HCT116 (cell line): Measurements from ENCODE around the gene EPHA6. TPM values are rescaled to one million over a fixed set of nuclear protein-coding genes. Genes with fewer than 3 reads are reported as not detected.

Experiments used
- ATAC-seq: fragments of 200-7000 bp; cut with Tn5 transposase; 2 replicates; pipeline ENCODE4 v1.9.1; 2020; ENCODE audit warnings: mild to moderate bottlenecking, moderate library complexity
- BruUV-seq: library from RNA; stranded (reverse); fragments of 400-500 nt; replicated peaks from 2 replicates; lab custom pipeline; 2021; lab: Mats Ljungman, UMichigan
- CTCF ChIA-PET: fragments of 300-600 bp; sonication (Branson Sonifier 250); formaldehyde crosslinking; loops from one replicate; lab custom pipeline; 2021; ENCODE audit warnings: antibody characterized with exemption; lab: Charles Lee
- POLR2A ChIA-PET: fragments of 300-600, 350-600 bp; sonication (Branson Sonifier 250); formaldehyde crosslinking; loops from one replicate; lab custom pipeline; 2021; ENCODE audit warnings: antibody characterized with exemption; lab: Charles Lee
- RAD21 ChIA-PET, 2 experiments: fragments of 300-600 bp; sonication (Branson Sonifier 250); formaldehyde crosslinking; loops; one replicate each; lab custom pipeline; 2023; ENCODE audit warnings: low total read pairs in 2 of 2; ENCODE audit not compliant: uncharacterized antibody in 2 of 2, unreplicated experiment in 2 of 2, low non-redundant PET in 1 of 2; lab: Charles Lee
- DNase-seq: peaks from one replicate; pipeline ENCODE4 v3.0.0-alpha.2; 2010; ENCODE audit warnings: low read depth, low spot score
- H2AFZ ChIP-seq: fragments of 200-600 bp; shearing (Covaris generic), sonication (generic); 2 replicates; pipeline ENCODE4 v1.6.1; 2017; ENCODE audit warnings: low read depth, mixed run types, mixed read lengths, antibody characterized with exemption, low read length; ENCODE audit not compliant: poor library complexity, severe bottlenecking
- H3K27ac ChIP-seq: 2 replicates; pipeline ENCODE4 v1.5.1; 2012; ENCODE audit warnings: low read depth, low read length
- H3K27me3 ChIP-seq: fragments of 200-600 bp; sonication (generic); 2 replicates; pipeline ENCODE4 v1.6.1; 2016; ENCODE audit warnings: mixed run types, low read length, mixed read lengths; ENCODE audit not compliant: insufficient read depth
- H3K36me3 ChIP-seq, 2 experiments: fragments of 200-500 bp in 1 of 2; fragments of 200-600 bp in 1 of 2; sonication (Bioruptor generic) in 1 of 2; sonication (generic) in 1 of 2; 2 replicates each; pipeline versions ENCODE4 v1.5.1 to v1.6.1; 2014 to 2016; ENCODE audit warnings: low read length in 2 of 2, inconsistent platforms in 1 of 2, mixed read lengths in 1 of 2, mixed run types in 1 of 2; ENCODE audit not compliant: insufficient read depth in 2 of 2, control insufficient read depth in 1 of 2
- H3K4me1 ChIP-seq, 2 experiments: fragments of 200-600 bp in 1 of 2; sonication (generic) in 1 of 2; 2 replicates each; pipeline versions ENCODE4 v1.5.1 to v1.6.1; 2012 to 2017; ENCODE audit warnings: low read length in 2 of 2, inconsistent platforms in 1 of 2, mild to moderate bottlenecking in 1 of 2, mixed read lengths in 1 of 2, mixed run types in 1 of 2, moderate library complexity in 1 of 2; ENCODE audit not compliant: insufficient read depth in 2 of 2, control insufficient read depth in 1 of 2
- H3K4me2 ChIP-seq: fragments of 200-600 bp; sonication (generic); 2 replicates; pipeline ENCODE4 v1.6.1; 2017; ENCODE audit warnings: mixed run types, low read length, mixed read lengths
- H3K4me3 ChIP-seq, 2 experiments: fragments of 200-600 bp in 1 of 2; sonication (generic) in 1 of 2; replicated peaks in 1 of 2; 2 replicates each; pipeline ENCODE4 v1.5.1; 2011 to 2016; ENCODE audit warnings: low read length in 2 of 2, control low read depth in 1 of 2, low read depth in 1 of 2, mild to moderate bottlenecking in 1 of 2, mixed read lengths in 1 of 2, mixed run types in 1 of 2
- H3K79me2 ChIP-seq: fragments of 200-600 bp; sonication (generic); 2 replicates; pipeline ENCODE4 v1.6.1; 2017; ENCODE audit warnings: mild to moderate bottlenecking, mixed run types, low read length, moderate library complexity, mixed read lengths; ENCODE audit not compliant: insufficient read depth
- H3K9ac ChIP-seq: fragments of 200-600 bp; sonication (generic); 2 replicates; pipeline ENCODE4 v1.6.1; 2016; ENCODE audit warnings: low read length, mixed read lengths
- H3K9me2 ChIP-seq: fragments of 200-600 bp; sonication (generic), shearing (Covaris generic); 2 replicates; pipeline ENCODE4 v1.6.1; 2017; ENCODE audit warnings: mixed run types, mild to moderate bottlenecking, moderate library complexity; ENCODE audit not compliant: insufficient read depth
- H3K9me3 ChIP-seq, 2 experiments: fragments of 200-500 bp in 1 of 2; fragments of 200-600 bp in 1 of 2; sonication (Bioruptor generic) in 1 of 2; sonication (generic) in 1 of 2; 2 replicates each; pipeline ENCODE4 v1.6.1; 2014 to 2017; ENCODE audit warnings: low read length in 2 of 2, mixed read lengths in 2 of 2, inconsistent platforms in 1 of 2, low read depth in 1 of 2, mild to moderate bottlenecking in 1 of 2, mixed run types in 1 of 2, moderate library complexity in 1 of 2; ENCODE audit not compliant: control insufficient read depth in 1 of 2, insufficient read depth in 1 of 2
- H4K20me1 ChIP-seq: fragments of 200-600 bp; sonication (generic), shearing (Covaris generic); 2 replicates; pipeline ENCODE4 v1.6.1; 2017; ENCODE audit warnings: mixed run types, mild to moderate bottlenecking, moderate library complexity; ENCODE audit not compliant: insufficient read depth
- CBX3 ChIP-seq: IDR thresholded peaks from 2 replicates; pipeline ENCODE4 v1.6.1; 2012; ENCODE audit warnings: low read depth
- EGR1 ChIP-seq: IDR thresholded peaks from 2 replicates; pipeline ENCODE4 v1.6.1; 2012; ENCODE audit warnings: low read depth
- ELF1 ChIP-seq: IDR thresholded peaks from 2 replicates; pipeline ENCODE4 v1.6.1; 2012; ENCODE audit warnings: low read depth, borderline replicate concordance
- EZH2 ChIP-seq: fragments of 200-600 bp; sonication (generic); IDR thresholded peaks from 2 replicates; pipeline ENCODE4 v1.6.1; 2017; ENCODE audit warnings: antibody characterized with exemption, mixed run types
- EZH2phosphoT487 ChIP-seq: fragments of 200-600 bp; IDR thresholded peaks from 2 replicates; pipeline ENCODE4 v1.6.1; 2018; ENCODE audit warnings: antibody characterized with exemption, borderline replicate concordance
- FOSL1 ChIP-seq: IDR thresholded peaks from 2 replicates; pipeline ENCODE4 v1.6.1; 2012; ENCODE audit warnings: low read depth
- JUND ChIP-seq: IDR thresholded peaks from 2 replicates; pipeline ENCODE4 v1.6.1; 2012
- POLR2A ChIP-seq: IDR thresholded peaks from 2 replicates; pipeline ENCODE4 v1.7.0; 2011; ENCODE audit warnings: borderline replicate concordance; ENCODE audit not compliant: insufficient read depth, insufficient read length; ENCODE audit errors: extremely low read depth
- POLR2AphosphoS5 ChIP-seq: IDR thresholded peaks from 2 replicates; pipeline ENCODE4 v1.6.1; 2011; ENCODE audit warnings: mild to moderate bottlenecking, low read depth, low read length, moderate library complexity
- RAD21 ChIP-seq: IDR thresholded peaks from 2 replicates; pipeline ENCODE4 v1.6.1; 2012; ENCODE audit warnings: low read depth, mild to moderate bottlenecking
- SP1 ChIP-seq: IDR thresholded peaks from 2 replicates; pipeline ENCODE4 v1.6.1; 2012; ENCODE audit warnings: low read depth
- SRF ChIP-seq: IDR thresholded peaks from 2 replicates; pipeline ENCODE4 v1.6.1; 2012; ENCODE audit warnings: low read depth
- TCF7L2 ChIP-seq: IDR thresholded peaks from 2 replicates; pipeline ENCODE4 v1.7.0; 2011; ENCODE audit warnings: borderline replicate concordance, inconsistent platforms; ENCODE audit not compliant: insufficient read depth, insufficient read length; ENCODE audit errors: extremely low read depth
- intact Hi-C: fragments of 100-400 bp; cut with micrococcal nuclease; formaldehyde crosslinking; loops from 2 replicates; pipeline ENCODE4 v1.10.0; 2022
- total RNA-seq: library from RNA; stranded (reverse); gene quantifications from one replicate; pipeline ENCODE4 v1.2.1, GENCODE V29; 2021; ENCODE audit not compliant: unreplicated experiment
- TF ChIP-seq, protein P1 (sequence below): IDR thresholded peaks from 2 replicates; pipeline ENCODE4 v1.6.1; 2012
- TF ChIP-seq, protein P2 (sequence below): IDR thresholded peaks from 2 replicates; pipeline ENCODE4 v1.6.1; 2012
- TF ChIP-seq, protein P3 (sequence below), 3 experiments: fragments of 200-600 bp in 1 of 3; sonication (generic) in 1 of 3; IDR thresholded peaks in 2 of 3; conservative IDR thresholded peaks in 1 of 3; 2 replicates each; pipeline ENCODE4 v1.5.1; 2012 to 2017; ENCODE audit warnings: low read depth in 2 of 3, low read length in 2 of 3, antibody characterized with exemption in 1 of 3, borderline replicate concordance in 1 of 3, control low read depth in 1 of 3, mild to moderate bottlenecking in 1 of 3, mixed read lengths in 1 of 3, mixed run types in 1 of 3, moderate library complexity in 1 of 3; ENCODE audit not compliant: insufficient read depth in 1 of 3
- TF ChIP-seq, protein P4 (sequence below): IDR thresholded peaks from 2 replicates; pipeline ENCODE4 v1.6.1; 2011; ENCODE audit warnings: mild to moderate bottlenecking, low read length, moderate library complexity; ENCODE audit not compliant: insufficient replicate concordance; ENCODE audit errors: extremely low read depth

The EPHA6 gene
- total RNA-seq, 1 experiment from 2014 or later: not detected

DNA sequence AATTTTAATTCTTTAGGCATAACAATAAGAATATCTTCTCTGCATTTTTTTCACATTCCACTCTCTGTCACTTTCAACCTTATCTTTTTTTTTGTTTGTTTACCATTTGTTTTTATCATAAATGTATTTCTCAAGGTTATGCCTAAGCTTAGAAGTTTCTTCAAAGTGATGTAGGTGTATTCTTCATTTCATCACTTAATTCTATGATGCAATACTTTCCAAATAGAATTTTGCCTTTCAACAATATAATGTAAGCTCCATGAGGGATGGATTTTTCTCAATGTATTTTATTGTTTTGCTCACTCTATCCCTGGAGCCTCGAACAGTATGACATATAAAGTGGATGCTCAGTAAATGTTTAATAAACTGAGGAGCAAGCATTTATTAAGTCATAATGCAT is 444.9 kb downstream of the EPHA6 start:
- H3K36me3 ChIP-seq: no peaks in the 10 kb centered on the region; a peak in 1 of 4 replicates
- H3K9me2 ChIP-seq: no peaks in the 10 kb centered on the region
- no peaks in the 10 kb centered on the region for H3K27me3 ChIP-seq
- H3K9me3 ChIP-seq: peaks cover 0 to 10% of the 10 kb centered on the region in 2 experiments; a peak in 2 of 4 replicates
- RAD21 ChIA-PET: no interaction called here
- no peaks in the 10 kb centered on the region for H3K4me1 ChIP-seq
- H2AFZ ChIP-seq: no peak overlapping the region
- no peaks in the 10 kb centered on the region for H3K79me2 ChIP-seq
- POLR2A ChIA-PET: no interaction called here
- CTCF ChIA-PET: no interaction called here
- H4K20me1 ChIP-seq: no peaks in the 10 kb centered on the region
- BruUV-seq: no TSS peak
- ATAC-seq: no peak
- H3K9ac ChIP-seq: no peak overlapping the region
- H3K4me3 ChIP-seq: no peak overlapping the region
- H3K4me2 ChIP-seq: no peak overlapping the region
- TF ChIP-seq EGR1: no peak
- no peak for TF ChIP-seq CBX3
- TF ChIP-seq FOSL1: no peak
- no peak for TF ChIP-seq EZH2phosphoT487
- TF ChIP-seq, protein P1, sequence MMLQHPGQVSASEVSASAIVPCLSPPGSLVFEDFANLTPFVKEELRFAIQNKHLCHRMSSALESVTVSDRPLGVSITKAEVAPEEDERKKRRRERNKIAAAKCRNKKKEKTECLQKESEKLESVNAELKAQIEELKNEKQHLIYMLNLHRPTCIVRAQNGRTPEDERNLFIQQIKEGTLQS: no peak
- TF ChIP-seq JUND: no peak
- TF ChIP-seq, all 23 proteins: peak for 0
- intact Hi-C loops: no loop called here
- no peak overlapping the region for H3K27ac ChIP-seq
- DNase-seq: no peak

DNA sequence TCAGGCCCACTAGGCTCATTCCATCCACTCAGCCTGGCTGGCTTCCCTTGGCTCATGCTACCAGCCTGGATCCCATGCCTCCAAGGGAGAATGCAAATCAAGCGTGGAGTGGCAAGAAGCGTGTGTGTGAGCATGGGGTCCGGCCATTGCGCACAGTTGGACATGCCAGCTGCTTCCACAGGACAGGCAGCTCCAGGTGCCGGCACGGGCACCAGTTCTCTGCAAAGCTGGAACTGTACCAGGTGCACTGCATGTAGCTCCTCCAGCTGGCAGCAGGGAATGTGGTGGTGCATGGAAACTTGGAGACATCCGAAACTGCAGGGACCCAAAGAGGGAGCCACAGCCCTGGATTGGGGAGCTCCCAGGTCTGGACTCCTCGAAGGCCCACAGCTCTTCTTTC is 449.8 kb downstream of the EPHA6 start:
- Histone ChIP-seq H2AFZ (no peak overlapping the region), H3K27me3 (no peaks in the 10 kb centered on the region), H3K27ac (no peak overlapping the region), H3K9ac (no peak overlapping the region), H3K4me2 (no peak overlapping the region), H4K20me1 (no peaks in the 10 kb centered on the region), H3K79me2 (no peaks in the 10 kb centered on the region), H3K4me3 (no peak overlapping the region), H3K9me2 (no peaks in the 10 kb centered on the region), H3K4me1 (no peaks in the 10 kb centered on the region), H3K9me3 (peaks cover 0 to 28% of the 10 kb centered on the region in 2 experiments; a peak in 2 of 4 replicates), H3K36me3 (no peaks in the 10 kb centered on the region)
- ATAC-seq (no peak), DNase-seq (no peak)
- ChIA-PET CTCF (no interaction called here), RAD21 (no interaction called here), POLR2A (no interaction called here)
- no TSS peak for BruUV-seq
- intact Hi-C loops: no loop called here
- TF ChIP-seq, protein P2, sequence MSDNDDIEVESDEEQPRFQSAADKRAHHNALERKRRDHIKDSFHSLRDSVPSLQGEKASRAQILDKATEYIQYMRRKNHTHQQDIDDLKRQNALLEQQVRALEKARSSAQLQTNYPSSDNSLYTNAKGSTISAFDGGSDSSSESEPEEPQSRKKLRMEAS: no peak
- TF ChIP-seq FOSL1: no peak
- no peak for TF ChIP-seq SRF
- no peak for TF ChIP-seq SP1
- no peak for TF ChIP-seq CBX3
- no peak for TF ChIP-seq EZH2
- no peak for TF ChIP-seq TCF7L2
- TF ChIP-seq, protein P1: no peak
- TF ChIP-seq RAD21: no peak
- TF ChIP-seq JUND: no peak
- no peak for TF ChIP-seq ELF1
- TF ChIP-seq, protein P3, sequence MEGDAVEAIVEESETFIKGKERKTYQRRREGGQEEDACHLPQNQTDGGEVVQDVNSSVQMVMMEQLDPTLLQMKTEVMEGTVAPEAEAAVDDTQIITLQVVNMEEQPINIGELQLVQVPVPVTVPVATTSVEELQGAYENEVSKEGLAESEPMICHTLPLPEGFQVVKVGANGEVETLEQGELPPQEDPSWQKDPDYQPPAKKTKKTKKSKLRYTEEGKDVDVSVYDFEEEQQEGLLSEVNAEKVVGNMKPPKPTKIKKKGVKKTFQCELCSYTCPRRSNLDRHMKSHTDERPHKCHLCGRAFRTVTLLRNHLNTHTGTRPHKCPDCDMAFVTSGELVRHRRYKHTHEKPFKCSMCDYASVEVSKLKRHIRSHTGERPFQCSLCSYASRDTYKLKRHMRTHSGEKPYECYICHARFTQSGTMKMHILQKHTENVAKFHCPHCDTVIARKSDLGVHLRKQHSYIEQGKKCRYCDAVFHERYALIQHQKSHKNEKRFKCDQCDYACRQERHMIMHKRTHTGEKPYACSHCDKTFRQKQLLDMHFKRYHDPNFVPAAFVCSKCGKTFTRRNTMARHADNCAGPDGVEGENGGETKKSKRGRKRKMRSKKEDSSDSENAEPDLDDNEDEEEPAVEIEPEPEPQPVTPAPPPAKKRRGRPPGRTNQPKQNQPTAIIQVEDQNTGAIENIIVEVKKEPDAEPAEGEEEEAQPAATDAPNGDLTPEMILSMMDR (IDR thresholded peaks at IDR 0.05 in 2 of 3, conservative IDR thresholded peaks at IDR 0.05 in 1 of 3; ENCODE audit: borderline replicate concordance in 1 of 3, insufficient read depth in 1 of 3, low read depth in 2 of 3, low read length in 2 of 3): no peak
- TF ChIP-seq POLR2AphosphoS5: no peak
- no peak for TF ChIP-seq POLR2A
- TF ChIP-seq EGR1: no peak
- TF ChIP-seq, protein P4, sequence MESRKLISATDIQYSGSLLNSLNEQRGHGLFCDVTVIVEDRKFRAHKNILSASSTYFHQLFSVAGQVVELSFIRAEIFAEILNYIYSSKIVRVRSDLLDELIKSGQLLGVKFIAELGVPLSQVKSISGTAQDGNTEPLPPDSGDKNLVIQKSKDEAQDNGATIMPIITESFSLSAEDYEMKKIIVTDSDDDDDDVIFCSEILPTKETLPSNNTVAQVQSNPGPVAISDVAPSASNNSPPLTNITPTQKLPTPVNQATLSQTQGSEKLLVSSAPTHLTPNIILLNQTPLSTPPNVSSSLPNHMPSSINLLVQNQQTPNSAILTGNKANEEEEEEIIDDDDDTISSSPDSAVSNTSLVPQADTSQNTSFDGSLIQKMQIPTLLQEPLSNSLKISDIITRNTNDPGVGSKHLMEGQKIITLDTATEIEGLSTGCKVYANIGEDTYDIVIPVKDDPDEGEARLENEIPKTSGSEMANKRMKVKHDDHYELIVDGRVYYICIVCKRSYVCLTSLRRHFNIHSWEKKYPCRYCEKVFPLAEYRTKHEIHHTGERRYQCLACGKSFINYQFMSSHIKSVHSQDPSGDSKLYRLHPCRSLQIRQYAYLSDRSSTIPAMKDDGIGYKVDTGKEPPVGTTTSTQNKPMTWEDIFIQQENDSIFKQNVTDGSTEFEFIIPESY: no peak
